AG09319 (cell line): Measurements from ENCODE around the gene OTOG.

Experiments
- DNase-seq: peaks from one replicate; pipeline ENCODE4 v3.0.0-alpha.2; 2010; ENCODE audit warnings: low read depth; ENCODE audit errors: extremely low read depth
- CTCF ChIP-seq: IDR thresholded peaks from 2 replicates; pipeline ENCODE4 v1.5.1; 2011; ENCODE audit warnings: low read depth, mild to moderate bottlenecking, inconsistent platforms, low read length, moderate library complexity

OTOG gene

GRCh38 chr11:17603056-17603825, 56.2 kb downstream of the OTOG start:
- DNase-seq, result no peak
- TF ChIP-seq CTCF, result no peak

- no peak for TF ChIP-seq CTCF
- DNase-seq, result no peak
Measured at GRCh38 chr11:17604201-17604914, 57.3 kb downstream of the OTOG start.

- DNase-seq, result no peak
- TF ChIP-seq CTCF, result no peak
Measured at GRCh38 chr11:17604915-17605233, 57.8 kb downstream of the OTOG start.

GRCh38 chr11:17605651-17606122, 58.6 kb downstream of the OTOG start:
- TF ChIP-seq CTCF, result no peak
- no peak for DNase-seq

GRCh38 chr11:17606233-17607082, 59.4 kb downstream of the OTOG start:
- no peak for DNase-seq
- no peak for TF ChIP-seq CTCF

GRCh38 chr11:17607083-17607429, 60.0 kb downstream of the OTOG start:
- TF ChIP-seq CTCF, result no peak
- no peak for DNase-seq
